Measurements from ENCODE around the gene HEMK1. TPM values are rescaled to one million over a fixed set of nuclear protein-coding genes. Genes with fewer than 3 reads are reported as not detected.

The HEMK1 gene
- total RNA-seq, 1 experiment from 2014 or later, result 12.5 TPM

DNA sequence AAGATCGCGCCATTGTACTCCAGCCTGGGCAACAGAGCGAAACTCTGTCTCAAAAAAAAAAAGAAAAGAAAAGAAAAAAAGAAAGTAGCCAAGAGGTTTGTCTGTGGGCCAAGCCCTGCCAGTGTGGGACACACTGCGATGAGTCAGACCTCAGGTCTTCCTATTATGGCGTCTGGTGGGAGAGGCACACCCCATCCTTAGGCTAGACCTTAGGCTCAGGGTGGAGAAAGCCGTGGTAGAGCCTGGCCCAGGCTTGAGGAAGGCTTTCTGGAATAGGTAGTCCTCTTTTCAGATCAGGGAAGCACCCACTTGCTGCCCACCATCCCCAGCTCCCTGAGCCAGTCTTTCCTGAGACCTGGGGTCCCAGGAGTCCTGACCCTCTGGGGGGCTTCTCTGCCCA lies 6.0 kb downstream of the HEMK1 start:
- Histone ChIP-seq H3K4me2 (ENCODE audit: insufficient read depth, insufficient read length, low read length) (no peak overlapping the region), H3K79me1 (ENCODE audit: insufficient read depth, low read depth, low read length, poor library complexity, severe bottlenecking) (no peaks in the 10 kb centered on the region), H3T11ph (ENCODE audit: low read length) (no peak overlapping the region), H3K27ac (ENCODE audit: insufficient read length, low read depth, low read length) (no peak overlapping the region), H2BK12ac (ENCODE audit: insufficient read length, low read depth, low read length) (no peak overlapping the region), H2BK120ac (ENCODE audit: low read depth, low read length, poor library complexity, severe bottlenecking) (no peak overlapping the region), H2BK5ac (ENCODE audit: insufficient read length, low read length) (no peak overlapping the region), H3K23ac (ENCODE audit: insufficient read length, low read depth, low read length) (no peak overlapping the region), H2AK5ac (ENCODE audit: insufficient read length, low read length) (no peak overlapping the region), H4K5ac (ENCODE audit: insufficient read length, low read depth, low read length) (no peak overlapping the region), H2BK20ac (ENCODE audit: low read depth, low read length, poor library complexity, severe bottlenecking) (no peak overlapping the region), H3K23me2 (ENCODE audit: insufficient read length, low read depth, low read length, poor library complexity, severe bottlenecking) (no peaks in the 10 kb centered on the region), H3K56ac (ENCODE audit: insufficient read length, low read depth, low read length) (no peak overlapping the region), H4K91ac (ENCODE audit: insufficient read length, low read depth, low read length) (no peak overlapping the region), H3K4me1 (ENCODE audit: insufficient read depth, low read length) (no peaks in the 10 kb centered on the region), H3K27me3 (ENCODE audit: insufficient read depth, low read length) (no peaks in the 10 kb centered on the region), H2AFZ (ENCODE audit: low read length) (no peak overlapping the region), H2BK15ac (ENCODE audit: low read depth, low read length) (no peak overlapping the region), H3K9me3 (ENCODE audit: control insufficient read depth, low read depth, low read length) (no peaks in the 10 kb centered on the region), H3K4ac (ENCODE audit: low read depth, low read length) (no peak overlapping the region), H4K20me1 (ENCODE audit: control insufficient read depth, insufficient read depth, insufficient read length) (no peaks in the 10 kb centered on the region), H3K14ac (ENCODE audit: insufficient read depth, low read length) (no peak overlapping the region), H4K8ac (replicated peaks; ENCODE audit: insufficient read length, low read depth, low read length) (no peak overlapping the region), H3K79me2 (ENCODE audit: insufficient read depth, low read length) (no peaks in the 10 kb centered on the region), H3K9ac (ENCODE audit: extremely low read depth, insufficient read length, low read length) (no peak overlapping the region), H3K18ac (ENCODE audit: insufficient read length, low read depth, low read length) (no peak overlapping the region)
- DNase-seq, result no peak
- no CpG with 5 or more reads among the region's 6 CpGs for WGBS (ENCODE audit: extremely low coverage, insufficient read length, low lambda C conversion rate)
- H3K9me3 Mint-ChIP-seq, result no peaks in the 10 kb centered on the region
- TF ChIP-seq, protein P1, sequence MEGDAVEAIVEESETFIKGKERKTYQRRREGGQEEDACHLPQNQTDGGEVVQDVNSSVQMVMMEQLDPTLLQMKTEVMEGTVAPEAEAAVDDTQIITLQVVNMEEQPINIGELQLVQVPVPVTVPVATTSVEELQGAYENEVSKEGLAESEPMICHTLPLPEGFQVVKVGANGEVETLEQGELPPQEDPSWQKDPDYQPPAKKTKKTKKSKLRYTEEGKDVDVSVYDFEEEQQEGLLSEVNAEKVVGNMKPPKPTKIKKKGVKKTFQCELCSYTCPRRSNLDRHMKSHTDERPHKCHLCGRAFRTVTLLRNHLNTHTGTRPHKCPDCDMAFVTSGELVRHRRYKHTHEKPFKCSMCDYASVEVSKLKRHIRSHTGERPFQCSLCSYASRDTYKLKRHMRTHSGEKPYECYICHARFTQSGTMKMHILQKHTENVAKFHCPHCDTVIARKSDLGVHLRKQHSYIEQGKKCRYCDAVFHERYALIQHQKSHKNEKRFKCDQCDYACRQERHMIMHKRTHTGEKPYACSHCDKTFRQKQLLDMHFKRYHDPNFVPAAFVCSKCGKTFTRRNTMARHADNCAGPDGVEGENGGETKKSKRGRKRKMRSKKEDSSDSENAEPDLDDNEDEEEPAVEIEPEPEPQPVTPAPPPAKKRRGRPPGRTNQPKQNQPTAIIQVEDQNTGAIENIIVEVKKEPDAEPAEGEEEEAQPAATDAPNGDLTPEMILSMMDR (conservative IDR thresholded peaks at IDR 0.05), result no peak
- no peak overlapping the region for H3K4me3 Mint-ChIP-seq
- peaks cover 0 to 4% (median 1%) of the 10 kb centered on the region in 3 experiments; a peak in 3 of 7 replicates for H3K36me3 Mint-ChIP-seq (ENCODE audit: insufficient read depth in 1 of 3, low read depth in 3 of 3)
- H3K27ac Mint-ChIP-seq, result no peak overlapping the region
- no peaks in the 10 kb centered on the region for H3K27me3 Mint-ChIP-seq (ENCODE audit: low read depth)
- H3K4me1 Mint-ChIP-seq, result peaks cover 0 to 2% of the 10 kb centered on the region in 2 experiments; a peak in 2 of 4 replicates

Measured in H9 (cell line).